ENCODE results near the gene NDRG3.

GRCh38 chr20:36647196-36648121 is 98.4 kb downstream of the NDRG3 start:
- TF ChIP-seq ZNF274 (IDR thresholded peaks at IDR 0.05; ENCODE audit: low read depth, low read length) (no peak), YY1 (IDR thresholded peaks at IDR 0.05; ENCODE audit: insufficient read depth, insufficient read length) (no peak)

All from NT2/D1 (cell line).